ENCODE data around the gene LRMDA. TPM values are rescaled to one million over a fixed set of nuclear protein-coding genes. Genes with fewer than 3 reads are reported as not detected.

LRMDA gene
- polyA plus RNA-seq, 2 of the 4 experiments (the other 2 are of a cell fraction), result 4.6 to 5.2 TPM

DNA sequence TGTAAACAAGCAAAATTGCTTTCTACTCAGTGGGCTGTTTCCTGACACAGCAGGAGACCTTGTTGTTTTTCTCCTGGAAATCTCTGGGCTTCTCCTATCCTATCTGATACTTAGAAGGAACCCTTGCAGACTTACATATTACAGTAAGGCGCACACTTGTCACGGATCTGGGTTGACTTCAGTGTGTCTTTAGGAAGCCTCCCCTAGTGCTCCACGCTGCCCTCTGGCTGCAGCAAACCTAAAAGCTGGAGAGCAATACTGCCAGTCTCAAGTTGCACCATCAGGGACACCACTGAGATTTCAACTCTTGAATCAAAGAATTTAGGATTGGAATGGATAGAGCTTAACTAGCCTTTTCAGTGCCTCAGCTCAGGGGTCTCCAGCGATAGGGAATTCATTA lies 495.3 kb downstream of the LRMDA start:
- no peak overlapping the region for H3K4me3 ChIP-seq
- DNase-seq (ENCODE audit: low read depth in 1 of 2, low spot score in 1 of 2) (no peak), ATAC-seq (no peak), FAIRE-seq (no peak)
- no peak overlapping the region for H3K4me2 ChIP-seq
- H3K4me1 ChIP-seq, result no peaks in the 10 kb centered on the region
- POLR2A ChIA-PET, result no interaction called here
- WGBS (ENCODE audit: missing lambda C conversion rate), result 56% methylated on average over 4 of the region's 4 CpGs
- H3K27ac ChIP-seq, result no peak overlapping the region
- H3K9me3 ChIP-seq, result no peaks in the 10 kb centered on the region
- TF ChIP-seq, protein P1, sequence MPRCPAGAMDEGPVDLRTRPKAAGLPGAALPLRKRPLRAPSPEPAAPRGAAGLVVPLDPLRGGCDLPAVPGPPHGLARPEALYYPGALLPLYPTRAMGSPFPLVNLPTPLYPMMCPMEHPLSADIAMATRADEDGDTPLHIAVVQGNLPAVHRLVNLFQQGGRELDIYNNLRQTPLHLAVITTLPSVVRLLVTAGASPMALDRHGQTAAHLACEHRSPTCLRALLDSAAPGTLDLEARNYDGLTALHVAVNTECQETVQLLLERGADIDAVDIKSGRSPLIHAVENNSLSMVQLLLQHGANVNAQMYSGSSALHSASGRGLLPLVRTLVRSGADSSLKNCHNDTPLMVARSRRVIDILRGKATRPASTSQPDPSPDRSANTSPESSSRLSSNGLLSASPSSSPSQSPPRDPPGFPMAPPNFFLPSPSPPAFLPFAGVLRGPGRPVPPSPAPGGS (IDR thresholded peaks at IDR 0.05), result no peak
- TF ChIP-seq FOXS1 (CRISPR knock-in tag; IDR thresholded peaks at IDR 0.05) (no peak), ZSCAN20 (CRISPR knock-in tag; IDR thresholded peaks at IDR 0.05) (no peak)
- CTCF ChIA-PET, result interaction anchor here (1.6 kb wide), 1 partner anchor 531 kb away, joined by 4 read pairs; no protein-coding TSS in a partner anchor

DNA sequence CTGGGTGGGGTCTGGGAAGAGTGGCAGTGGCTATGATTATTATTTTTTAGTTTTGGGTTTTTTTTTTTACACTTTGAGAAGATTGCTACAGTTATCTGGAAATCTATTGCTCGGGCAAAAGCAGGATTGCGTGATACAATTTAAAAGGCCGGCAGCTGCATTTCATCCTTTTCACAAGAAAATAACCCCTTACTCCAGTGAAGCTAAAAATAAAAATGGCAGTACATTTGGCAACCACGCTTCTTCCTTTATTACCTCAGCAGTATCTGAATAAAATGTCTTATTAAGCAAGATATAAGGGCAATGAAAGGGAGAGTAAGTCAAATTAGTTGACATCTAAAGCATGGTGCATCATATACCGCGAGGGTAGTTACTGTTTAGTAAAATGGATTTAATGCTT lies 496.8 kb downstream of the LRMDA start:
- H3K9me3 ChIP-seq, result no peaks in the 10 kb centered on the region
- ChIA-PET CTCF (interaction anchor here (1.1 kb wide), 1 partner anchor 11 kb away, joined by 7 read pairs; no protein-coding TSS in a partner anchor), POLR2A (no interaction called here)
- H3K27ac ChIP-seq, result no peak overlapping the region
- WGBS (ENCODE audit: missing lambda C conversion rate), result 77% methylated on average over 6 of the region's 6 CpGs
- H3K4me2 ChIP-seq, result no peak overlapping the region
- DNase-seq (ENCODE audit: low read depth in 1 of 2, low spot score in 1 of 2), result no peak
- no peak for FAIRE-seq
- H3K4me1 ChIP-seq, result no peaks in the 10 kb centered on the region
- TF ChIP-seq RCOR1 (IDR thresholded peaks at IDR 0.05; ENCODE audit: low read depth, low read length), result no peak
- TF ChIP-seq RAD21 (conservative IDR thresholded peaks at IDR 0.05 in 1 of 2, IDR thresholded peaks at IDR 0.05 in 1 of 2), result no peak
- no peak for ATAC-seq
- no peak overlapping the region for H3K4me3 ChIP-seq

DNA sequence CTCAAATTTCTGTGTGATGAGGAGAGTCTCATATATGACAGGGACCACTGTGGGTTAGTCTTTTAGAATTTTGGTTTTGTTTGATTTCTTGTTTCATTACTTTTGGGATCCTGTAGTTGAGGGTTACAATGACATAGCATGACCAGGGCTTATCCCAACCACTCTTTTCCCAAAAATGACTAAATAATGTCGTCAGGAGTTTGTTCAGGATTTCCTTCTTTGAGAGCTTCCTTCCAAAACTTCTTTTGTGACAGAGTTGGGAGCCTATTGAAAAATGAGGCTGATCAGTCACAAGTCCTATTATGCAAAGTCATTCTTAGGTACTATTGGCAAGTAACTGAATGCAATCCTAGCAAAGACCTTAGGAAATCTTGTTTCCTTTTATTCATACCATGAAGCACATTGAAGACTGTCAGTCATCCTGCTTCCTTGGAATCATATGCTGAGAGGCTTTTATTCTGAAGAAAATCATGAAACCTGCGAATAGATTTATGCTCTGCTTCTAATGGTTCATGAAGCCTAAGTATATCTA lies 498.3 kb downstream of the LRMDA start:
- H3K4me1 ChIP-seq, result no peaks in the 10 kb centered on the region
- no peak for ATAC-seq
- no peak overlapping the region for H3K27ac ChIP-seq
- no peak overlapping the region for H3K4me2 ChIP-seq
- no peak for DNase-seq (ENCODE audit: low read depth in 1 of 2, low spot score in 1 of 2)
- no peaks in the 10 kb centered on the region for H3K9me3 ChIP-seq
- FAIRE-seq, result no peak
- whole genome bisulfite sequencing (ENCODE audit: missing lambda C conversion rate), result 30% methylated on average over 2 of the region's 2 CpGs
- ChIA-PET CTCF (no interaction called here), POLR2A (no interaction called here)
- H3K4me3 ChIP-seq, result no peak overlapping the region
- TF ChIP-seq, protein P2, sequence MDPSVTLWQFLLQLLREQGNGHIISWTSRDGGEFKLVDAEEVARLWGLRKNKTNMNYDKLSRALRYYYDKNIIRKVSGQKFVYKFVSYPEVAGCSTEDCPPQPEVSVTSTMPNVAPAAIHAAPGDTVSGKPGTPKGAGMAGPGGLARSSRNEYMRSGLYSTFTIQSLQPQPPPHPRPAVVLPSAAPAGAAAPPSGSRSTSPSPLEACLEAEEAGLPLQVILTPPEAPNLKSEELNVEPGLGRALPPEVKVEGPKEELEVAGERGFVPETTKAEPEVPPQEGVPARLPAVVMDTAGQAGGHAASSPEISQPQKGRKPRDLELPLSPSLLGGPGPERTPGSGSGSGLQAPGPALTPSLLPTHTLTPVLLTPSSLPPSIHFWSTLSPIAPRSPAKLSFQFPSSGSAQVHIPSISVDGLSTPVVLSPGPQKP (IDR thresholded peaks at IDR 0.05; ENCODE audit: low read depth, low read length), result no peak
- no peak for TF ChIP-seq RNF2 (IDR thresholded peaks at IDR 0.05; ENCODE audit: borderline replicate concordance, low read depth)
- TF ChIP-seq RCOR1 (IDR thresholded peaks at IDR 0.05; ENCODE audit: low read depth, low read length), result no peak
- no peak for TF ChIP-seq CBX2 (IDR thresholded peaks at IDR 0.05; ENCODE audit: borderline replicate concordance, low read depth)
- TF ChIP-seq EP300 (IDR thresholded peaks at IDR 0.05), result no peak

DNA sequence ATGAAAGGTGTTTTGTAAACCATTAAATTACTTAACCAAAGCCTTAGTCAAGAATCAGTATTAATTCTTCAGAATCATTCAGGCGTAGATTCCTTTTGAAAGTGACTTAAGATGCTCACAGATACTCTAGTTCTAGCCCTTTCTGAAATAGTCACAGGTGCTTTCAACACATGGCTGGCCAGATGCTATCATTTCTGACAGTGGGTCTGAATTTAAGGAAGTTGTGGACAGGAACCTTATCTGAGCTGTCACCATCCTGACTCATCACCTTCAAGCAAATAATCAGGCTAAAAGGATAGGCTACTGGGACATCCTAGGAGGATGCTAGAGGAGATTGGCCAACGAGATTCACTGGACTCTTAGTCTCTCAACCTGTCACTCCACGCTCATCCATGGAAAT lies 501.5 kb downstream of the LRMDA start:
- H3K27ac ChIP-seq, result no peak overlapping the region
- no peak for DNase-seq (ENCODE audit: low read depth in 1 of 2, low spot score in 1 of 2)
- ChIA-PET CTCF (interaction anchor here (2.0 to 2.1 kb wide), 2 partner anchors 12 to 104 kb away, joined by 6 read pairs; no protein-coding TSS in a partner anchor), POLR2A (no interaction called here)
- H3K9me3 ChIP-seq, result no peaks in the 10 kb centered on the region
- H3K4me1 ChIP-seq, result no peaks in the 10 kb centered on the region
- whole genome bisulfite sequencing (ENCODE audit: missing lambda C conversion rate), result 24% methylated on average over 3 of the region's 3 CpGs
- no peak for FAIRE-seq
- no peak overlapping the region for H3K4me3 ChIP-seq
- no peak for TF ChIP-seq FOSL2 (IDR thresholded peaks at IDR 0.05)
- no peak for TF ChIP-seq FOSL2 (CRISPR knock-in tag; IDR thresholded peaks at IDR 0.05)
- no peak for TF ChIP-seq NR3C1 (IDR thresholded peaks at IDR 0.05)
- TF ChIP-seq FOXS1 (CRISPR knock-in tag; IDR thresholded peaks at IDR 0.05), result no peak
- TF ChIP-seq, protein P2 (IDR thresholded peaks at IDR 0.05; ENCODE audit: low read depth, low read length), result no peak
- no peak for TF ChIP-seq BHLHE40 (IDR thresholded peaks at IDR 0.05; ENCODE audit: low read depth, low read length)
- TF ChIP-seq, protein P3, sequence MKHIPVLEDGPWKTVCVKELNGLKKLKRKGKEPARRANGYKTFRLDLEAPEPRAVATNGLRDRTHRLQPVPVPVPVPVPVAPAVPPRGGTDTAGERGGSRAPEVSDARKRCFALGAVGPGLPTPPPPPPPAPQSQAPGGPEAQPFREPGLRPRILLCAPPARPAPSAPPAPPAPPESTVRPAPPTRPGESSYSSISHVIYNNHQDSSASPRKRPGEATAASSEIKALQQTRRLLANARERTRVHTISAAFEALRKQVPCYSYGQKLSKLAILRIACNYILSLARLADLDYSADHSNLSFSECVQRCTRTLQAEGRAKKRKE (CRISPR knock-in tag; IDR thresholded peaks at IDR 0.05; ENCODE audit: low read depth), result no peak
- TF ChIP-seq HOXB13 (CRISPR knock-in tag; IDR thresholded peaks at IDR 0.05; ENCODE audit: low read depth), result no peak
- TF ChIP-seq KDM5A (IDR thresholded peaks at IDR 0.05), result no peak
- TF ChIP-seq ZNF302 (CRISPR knock-in tag; IDR thresholded peaks at IDR 0.05), result no peak
- no peak for TF ChIP-seq FOSB (CRISPR knock-in tag; IDR thresholded peaks at IDR 0.05)
- TF ChIP-seq ESRRA (IDR thresholded peaks at IDR 0.05; ENCODE audit: borderline replicate concordance, low read length), result no peak
- TF ChIP-seq JUN (IDR thresholded peaks at IDR 0.05), result no peak
- TF ChIP-seq SREBF2 (IDR thresholded peaks at IDR 0.05), result no peak
- TF ChIP-seq CHD4 (IDR thresholded peaks at IDR 0.05; ENCODE audit: borderline replicate concordance), result no peak
- no peak for TF ChIP-seq JUNB (IDR thresholded peaks at IDR 0.05)
- TF ChIP-seq, protein P4, sequence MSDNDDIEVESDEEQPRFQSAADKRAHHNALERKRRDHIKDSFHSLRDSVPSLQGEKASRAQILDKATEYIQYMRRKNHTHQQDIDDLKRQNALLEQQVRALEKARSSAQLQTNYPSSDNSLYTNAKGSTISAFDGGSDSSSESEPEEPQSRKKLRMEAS (IDR thresholded peaks at IDR 0.05), result no peak
- no peak for TF ChIP-seq EP300 (IDR thresholded peaks at IDR 0.05)
- ATAC-seq, result no peak
- H3K4me2 ChIP-seq, result no peak overlapping the region

Data from A549 (cell line).